ENCODE measurements around the gene GMCL2.

DNA sequence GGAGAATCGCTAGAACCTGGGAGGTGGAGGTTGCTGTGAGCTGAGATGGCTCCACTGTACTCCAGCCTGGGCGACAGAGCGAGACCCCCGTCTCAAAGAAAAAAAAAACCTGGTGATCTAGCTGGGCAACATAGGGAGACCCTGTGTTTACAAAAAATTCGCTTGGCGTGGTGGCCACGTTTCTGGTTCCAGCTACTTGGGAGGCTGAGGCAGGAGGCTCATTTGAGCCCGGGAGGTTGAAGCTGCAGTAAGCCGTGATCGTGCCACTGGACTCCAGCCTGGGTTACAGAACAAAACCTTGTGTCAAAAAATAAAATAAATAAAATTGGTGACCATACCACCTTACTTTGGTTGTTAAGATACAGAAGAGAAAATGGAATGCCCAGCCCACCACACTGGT lies 15.4 kb upstream of the GMCL2 start:
- TF ChIP-seq CTCF (IDR thresholded peaks at IDR 0.05) = no peak
- no peak for TF ChIP-seq POLR2A (IDR thresholded peaks at IDR 0.05)

Data from sigmoid colon (tissue), 3 donors.